Activated B cell treated with CpG ODN at 0.5 μM for 24 hours (primary cell): Measurements from ENCODE around the gene SLC12A4. TPM values are rescaled to one million over a fixed set of nuclear protein-coding genes. Genes with fewer than 3 reads are reported as not detected.
"Not testable (repeated sequence)": the region's sequence is repeated elsewhere in the genome, so short reads cannot be mapped to it uniquely, and the experiment has no call there.

ENCODE experiments used
- ATAC-seq: fragments of 200-7000 bp; cut with Tn5 transposase; one replicate; pipeline ENCODE4 v1.10.0; 2021; ENCODE audit warnings: low read depth, mild to moderate bottlenecking, moderate library complexity
- CTCF ChIA-PET: fragments of 350-600 bp; sonication (Branson Sonifier 250); formaldehyde crosslinking; loops from one replicate; lab custom pipeline; 2021; ENCODE audit warnings: antibody characterized with exemption; lab: Charles Lee
- POLR2A ChIA-PET: fragments of 350-600 bp; sonication (Branson Sonifier 250); formaldehyde crosslinking; loops from one replicate; lab custom pipeline; 2021; ENCODE audit warnings: antibody characterized with exemption; lab: Charles Lee
- DNase-seq: peaks from one replicate; pipeline ENCODE4 v3.0.0; 2022
- H3K27ac Mint-ChIP-seq: one replicate; pipeline ENCODE4 v1.8.0; 2020; ENCODE audit warnings: mixed read lengths
- H3K27me3 Mint-ChIP-seq: one replicate; pipeline ENCODE4 v1.8.0; 2021; ENCODE audit warnings: mixed read lengths
- H3K36me3 Mint-ChIP-seq: one replicate; pipeline ENCODE4 v1.8.0; 2021; ENCODE audit warnings: low read depth, mixed read lengths
- H3K4me1 Mint-ChIP-seq: one replicate; pipeline ENCODE4 v1.8.0; 2021; ENCODE audit warnings: mixed read lengths
- H3K4me3 Mint-ChIP-seq: one replicate; pipeline ENCODE4 v1.8.0; 2020; ENCODE audit warnings: mild to moderate bottlenecking, mixed read lengths
- H3K9me3 Mint-ChIP-seq: one replicate; pipeline ENCODE4 v1.8.0; 2020; ENCODE audit warnings: mixed read lengths
- intact Hi-C: fragments of 100-400 bp; cut with micrococcal nuclease; formaldehyde crosslinking; loops from one replicate; pipeline ENCODE4 v1.15.1; 2024
- total RNA-seq: library from RNA; stranded (reverse); gene quantifications from 2 replicates; pipeline ENCODE4 v1.2.3, GENCODE V29; 2022
- TF ChIP-seq, protein P1 (sequence below): fragments of 200-600 bp; IDR thresholded peaks from one replicate; pipeline ENCODE4 v1.8.0; 2022; ENCODE audit warnings: antibody characterized with exemption, mild to moderate bottlenecking

Gene SLC12A4
- total RNA-seq, 1 donor from 2014 or later, result 37.9 TPM

DNA sequence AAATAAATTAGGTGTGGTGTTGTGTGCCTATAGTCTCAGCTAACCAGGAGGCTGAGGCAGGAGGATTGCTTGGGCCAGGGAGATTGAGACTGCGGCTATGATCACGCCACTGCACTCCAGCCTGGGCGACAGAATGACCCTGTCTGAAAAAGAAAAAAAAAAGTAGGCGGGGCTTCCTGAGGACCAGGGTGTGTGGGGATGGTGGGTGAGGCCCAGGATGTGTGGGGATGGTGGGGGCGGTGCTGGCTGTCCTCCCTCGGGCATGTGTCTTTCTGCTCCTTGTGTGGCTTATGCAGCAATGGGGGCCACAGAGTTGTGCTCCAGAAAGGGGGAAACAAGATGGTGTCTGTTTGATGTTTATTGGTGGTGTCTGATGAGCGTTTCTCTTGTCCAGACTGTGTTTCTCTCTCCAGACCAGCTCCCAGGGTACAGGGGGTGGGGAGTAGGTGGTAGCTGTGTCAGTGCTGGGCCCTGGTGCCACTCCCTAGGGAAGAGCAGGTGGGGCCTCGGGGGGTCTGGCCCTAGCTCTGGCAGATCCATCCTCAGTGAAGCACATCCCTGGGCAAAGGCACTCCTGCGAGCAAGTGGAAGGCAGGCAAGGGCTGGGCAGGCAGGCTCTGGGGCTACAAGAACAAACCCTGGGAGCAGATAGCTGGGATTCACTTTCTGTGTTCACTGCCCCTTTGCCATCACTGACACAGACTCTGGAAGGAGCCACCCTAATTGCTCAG is 26.8 kb downstream of the SLC12A4 start:
- DNase-seq (no peak), ATAC-seq (no peak)
- intact Hi-C loops, result no loop called here
- H3K27me3 Mint-ChIP-seq, result no peaks in the 10 kb centered on the region
- peak overlapping the region; percentile 30 for H3K27ac Mint-ChIP-seq
- ChIA-PET CTCF (interaction anchor here (0.6 to 2.9 kb wide), 11 partner anchors 9 to 258 kb away, joined by 3 to 15 read pairs (median 3); no protein-coding TSS in a partner anchor), POLR2A (interaction anchor here (1.0 to 1.4 kb wide), 2 partner anchors 9 to 43 kb away, joined by 3 read pairs; no protein-coding TSS in a partner anchor)
- no peaks in the 10 kb centered on the region for H3K9me3 Mint-ChIP-seq
- peaks cover 27% of the 10 kb centered on the region for H3K4me1 Mint-ChIP-seq
- TF ChIP-seq, protein P1, sequence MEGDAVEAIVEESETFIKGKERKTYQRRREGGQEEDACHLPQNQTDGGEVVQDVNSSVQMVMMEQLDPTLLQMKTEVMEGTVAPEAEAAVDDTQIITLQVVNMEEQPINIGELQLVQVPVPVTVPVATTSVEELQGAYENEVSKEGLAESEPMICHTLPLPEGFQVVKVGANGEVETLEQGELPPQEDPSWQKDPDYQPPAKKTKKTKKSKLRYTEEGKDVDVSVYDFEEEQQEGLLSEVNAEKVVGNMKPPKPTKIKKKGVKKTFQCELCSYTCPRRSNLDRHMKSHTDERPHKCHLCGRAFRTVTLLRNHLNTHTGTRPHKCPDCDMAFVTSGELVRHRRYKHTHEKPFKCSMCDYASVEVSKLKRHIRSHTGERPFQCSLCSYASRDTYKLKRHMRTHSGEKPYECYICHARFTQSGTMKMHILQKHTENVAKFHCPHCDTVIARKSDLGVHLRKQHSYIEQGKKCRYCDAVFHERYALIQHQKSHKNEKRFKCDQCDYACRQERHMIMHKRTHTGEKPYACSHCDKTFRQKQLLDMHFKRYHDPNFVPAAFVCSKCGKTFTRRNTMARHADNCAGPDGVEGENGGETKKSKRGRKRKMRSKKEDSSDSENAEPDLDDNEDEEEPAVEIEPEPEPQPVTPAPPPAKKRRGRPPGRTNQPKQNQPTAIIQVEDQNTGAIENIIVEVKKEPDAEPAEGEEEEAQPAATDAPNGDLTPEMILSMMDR, result no peak
- no peak overlapping the region for H3K4me3 Mint-ChIP-seq
- H3K36me3 Mint-ChIP-seq, result peaks cover 17% of the 10 kb centered on the region

DNA sequence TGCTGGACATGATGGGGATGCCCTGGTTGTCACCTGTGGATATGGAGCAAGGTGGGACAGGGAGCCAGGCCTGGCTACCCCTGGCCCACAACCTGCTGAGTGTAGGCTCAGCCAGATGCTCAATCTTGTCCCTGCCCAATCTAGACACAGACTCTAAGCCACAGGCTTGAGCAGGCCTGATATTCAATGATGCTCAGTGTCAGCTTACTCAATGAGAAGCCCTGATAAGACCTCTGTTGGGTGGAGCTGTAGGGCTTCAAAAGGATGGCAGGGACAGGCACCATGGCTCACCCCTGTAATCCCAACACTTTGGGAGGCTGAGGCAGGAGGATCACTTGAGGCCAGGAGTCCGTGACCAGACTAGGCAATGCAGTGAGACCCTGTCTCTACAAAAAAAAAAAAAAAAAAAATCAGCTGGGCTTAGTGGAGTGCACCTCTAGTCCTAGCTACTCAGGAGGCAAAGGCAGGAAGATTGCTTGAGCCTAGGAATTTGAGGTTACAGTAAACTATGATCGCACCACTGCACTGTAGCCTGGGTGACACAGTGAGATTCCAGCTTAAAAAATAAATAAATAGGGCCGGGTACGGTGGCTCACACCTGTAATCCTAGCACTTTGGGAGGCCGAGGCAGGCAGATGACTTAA is 27.9 kb downstream of the SLC12A4 start:
- ChIA-PET CTCF (interaction anchor here (0.6 to 2.9 kb wide), 5 partner anchors 45 to 257 kb away, joined by 3 to 15 read pairs (median 4); no protein-coding TSS in a partner anchor), POLR2A (interaction anchor here (0.6 to 0.8 kb wide), 2 partner anchors 60 to 104 kb away, joined by 3 read pairs; no protein-coding TSS in a partner anchor)
- Mint-ChIP-seq H3K27ac (peak overlapping the region; percentile 66), H3K27me3 (no peaks in the 10 kb centered on the region), H3K9me3 (no peaks in the 10 kb centered on the region), H3K4me1 (peaks cover 30% of the 10 kb centered on the region), H3K4me3 (peak overlapping the region; percentile 4), H3K36me3 (peaks cover 20% of the 10 kb centered on the region)
- no peak for ATAC-seq
- DNase-seq, result no peak
- TF ChIP-seq, protein P1, result no peak
- intact Hi-C loops, result no loop called here

DNA sequence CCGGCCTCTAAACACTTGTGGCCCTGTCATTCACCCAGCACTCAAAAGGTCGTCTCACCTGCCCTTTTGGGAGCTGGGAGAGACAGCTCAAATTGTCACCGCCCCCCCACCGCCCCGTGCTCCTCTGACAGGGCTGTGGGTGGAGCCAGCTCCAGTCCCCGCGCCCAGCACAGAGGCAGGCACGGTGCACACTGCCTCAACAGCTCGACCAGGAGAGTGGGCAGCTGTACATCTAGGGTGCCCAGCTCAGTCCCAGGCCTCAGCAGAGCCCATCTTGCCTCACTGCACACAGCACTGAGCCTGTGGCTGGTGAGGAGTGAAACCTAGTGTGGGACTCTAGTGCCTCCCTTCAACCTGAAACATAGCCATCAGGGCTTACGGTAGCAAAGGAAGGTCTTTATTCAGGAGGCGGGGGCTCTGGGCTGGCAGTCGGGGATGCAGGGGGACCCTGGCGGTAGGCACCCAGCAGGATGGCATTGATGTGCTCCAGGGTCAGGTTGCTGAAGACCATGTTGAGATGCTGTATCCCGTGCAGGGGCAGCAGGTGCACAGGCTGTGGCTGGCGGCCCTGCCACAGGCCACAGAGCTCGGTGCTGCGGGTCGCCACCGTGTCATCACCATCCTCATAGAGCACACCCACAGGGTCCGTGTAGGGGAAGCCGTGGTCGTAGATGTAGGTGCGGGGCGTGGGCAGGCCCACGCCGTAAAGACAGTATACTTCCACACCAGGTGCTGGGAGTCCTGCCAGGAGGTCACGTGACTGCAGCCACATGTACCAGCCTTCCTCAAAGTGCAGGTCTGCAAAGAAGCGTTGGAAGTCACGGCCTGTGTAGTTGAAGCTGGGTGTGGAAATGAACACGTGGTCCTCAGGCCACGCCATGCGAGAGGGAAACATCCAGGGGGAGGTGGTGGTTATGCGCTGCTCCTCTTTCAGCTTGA is 28.7 kb downstream of the SLC12A4 start:
- TF ChIP-seq, protein P1, result no peak
- ATAC-seq, result no peak
- CTCF ChIA-PET, result interaction anchor here (1.5 to 2.9 kb wide), 3 partner anchors 47 to 101 kb away, joined by 4 to 15 read pairs (median 12); no protein-coding TSS in a partner anchor
- peaks cover 22% of the 10 kb centered on the region for H3K36me3 Mint-ChIP-seq
- DNase-seq, result no peak
- peaks cover 37% of the 10 kb centered on the region for H3K4me1 Mint-ChIP-seq
- H3K27me3 Mint-ChIP-seq, result no peaks in the 10 kb centered on the region
- H3K27ac Mint-ChIP-seq, result peak overlapping the region; percentile 66
- POLR2A ChIA-PET, result interaction anchor here (0.8 kb wide), 1 partner anchor 60 kb away, joined by 3 read pairs; no protein-coding TSS in a partner anchor
- intact Hi-C loops, result no loop called here
- peak overlapping the region; percentile 4 for H3K4me3 Mint-ChIP-seq
- no peaks in the 10 kb centered on the region for H3K9me3 Mint-ChIP-seq

DNA sequence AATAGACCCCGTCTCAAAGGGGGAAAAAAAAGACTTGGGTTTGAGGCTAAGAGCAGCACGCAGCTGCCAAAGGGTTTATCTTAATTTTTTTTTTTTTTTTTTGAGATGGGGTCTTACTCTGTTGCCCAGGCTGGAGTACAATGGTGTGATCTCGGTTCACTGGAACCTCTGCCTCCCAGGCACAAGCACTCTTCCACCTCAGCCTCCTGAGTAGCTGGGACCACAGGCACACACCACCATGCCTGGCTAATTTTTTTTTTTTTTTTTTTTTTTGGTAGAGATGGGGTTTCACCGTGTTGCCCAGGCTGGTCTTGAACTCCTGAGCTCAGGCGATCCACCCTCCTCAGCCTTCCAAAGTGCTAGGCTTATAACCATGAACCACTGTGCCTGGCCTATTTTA is 30.7 kb downstream of the SLC12A4 start:
- H3K9me3 Mint-ChIP-seq, result not testable (repeated sequence)
- POLR2A ChIA-PET, result interaction anchor here (0.6 to 3.4 kb wide), 4 partner anchors 30 to 121 kb away, joined by 4 to 28 read pairs (median 24); partner anchors contain the start of genes DDX28, DUS2 and SLC12A4
- peaks cover 37% of the 10 kb centered on the region for H3K4me1 Mint-ChIP-seq

More for the DNA sequence above, 30.7 kb downstream of the SLC12A4 start:
- intact Hi-C loops, result loop anchor here (2.0 kb wide), 1 partner anchor 269 kb away; no protein-coding TSS in a partner anchor
- CTCF ChIA-PET, result interaction anchor here (0.7 kb wide), 1 partner anchor 54 kb away, joined by 3 read pairs; no protein-coding TSS in a partner anchor
- peaks cover 40% of the 10 kb centered on the region for H3K36me3 Mint-ChIP-seq
- not testable (repeated sequence) for H3K27ac Mint-ChIP-seq, H3K27me3 Mint-ChIP-seq, DNase-seq, ATAC-seq, H3K4me3 Mint-ChIP-seq
